H1 (cell line): ENCODE measurements around the gene NOX5. TPM values are rescaled to one million over a fixed set of nuclear protein-coding genes. Genes with fewer than 3 reads are reported as not detected.
A peak's percentile ranks its signal among the peaks of the same experiment; 100 is the strongest.

Experiments
- CTCF ChIA-PET: fragments of 300-600 bp; sonication (Branson Sonifier 250); formaldehyde crosslinking; loops from one replicate; lab custom pipeline; 2021; ENCODE audit not compliant: partially characterized antibody; lab: Charles Lee
- POLR2A ChIA-PET: fragments of 300-600 bp; sonication (Branson Sonifier 250); formaldehyde crosslinking; loops from one replicate; lab custom pipeline; 2021; ENCODE audit warnings: inconsistent platforms; ENCODE audit not compliant: partially characterized antibody; lab: Charles Lee
- DNase-seq, 2 experiments: peaks; one replicate each; pipeline versions ENCODE4 v3.0.0 to v3.0.0-alpha.2; 2010 to 2022; ENCODE audit warnings: low spot score in 2 of 2, low read depth in 1 of 2, mixed read lengths in 1 of 2
- FAIRE-seq: peaks from 2 replicates; lab custom pipeline; 2011; peaks lifted over from hg19 to GRCh38; lab: Jason Lieb, UNC
- H2AFZ ChIP-seq: 2 replicates; pipeline ENCODE4 v1.8.1; 2012; ENCODE audit warnings: low read length, inconsistent platforms
- H2AK5ac ChIP-seq: 2 replicates; pipeline ENCODE4 v1.6.1; 2013; ENCODE audit warnings: low read depth, low read length
- H2BK120ac ChIP-seq: replicated peaks from 2 replicates; pipeline ENCODE3; 2013; ENCODE audit warnings: low read depth, low read length, inconsistent platforms
- H2BK12ac ChIP-seq: 2 replicates; pipeline ENCODE4 v1.6.1; 2013; ENCODE audit warnings: low read depth, low read length
- H2BK15ac ChIP-seq: 2 replicates; pipeline ENCODE4 v1.6.1; 2013; ENCODE audit warnings: low read length
- H2BK20ac ChIP-seq: 2 replicates; pipeline ENCODE4 v1.6.1; 2013; ENCODE audit warnings: low read length
- H2BK5ac ChIP-seq: 2 replicates; pipeline ENCODE4 v1.6.1; 2013; ENCODE audit warnings: low read depth, low read length
- H3K14ac ChIP-seq: 2 replicates; pipeline ENCODE4 v1.6.1; 2013; ENCODE audit warnings: inconsistent platforms; ENCODE audit not compliant: insufficient read length
- H3K18ac ChIP-seq: 2 replicates; pipeline ENCODE4 v1.6.1; 2013; ENCODE audit warnings: low read length; ENCODE audit errors: extremely low read depth
- H3K23ac ChIP-seq: 2 replicates; pipeline ENCODE4 v1.6.1; 2013; ENCODE audit warnings: inconsistent platforms; ENCODE audit not compliant: insufficient read length
- H3K23me2 ChIP-seq: 2 replicates; pipeline ENCODE4 v1.6.1; 2013; ENCODE audit warnings: low read depth, low read length
- H3K27ac ChIP-seq: 2 replicates; pipeline ENCODE4 v1.6.1; 2011; ENCODE audit warnings: low read depth, low read length, inconsistent platforms
- H3K27me3 ChIP-seq, 4 experiments: replicated peaks in 1 of 4; 1 replicate in 1 of 4; 2 replicates in 3 of 4; pipeline versions ENCODE4 v1.6.1 to v1.8.1; 2011 to 2013; ENCODE audit warnings: low read length in 3 of 4, mild to moderate bottlenecking in 3 of 4, inconsistent platforms in 2 of 4, mixed read lengths in 2 of 4, moderate library complexity in 1 of 4; ENCODE audit not compliant: control insufficient read depth in 3 of 4, insufficient read depth in 3 of 4; ENCODE audit errors: extremely low read depth in 1 of 4
- H3K36me3 ChIP-seq, 4 experiments: 2 replicates each; pipeline versions ENCODE4 v1.6.1 to v1.8.1; 2011 to 2013; ENCODE audit warnings: mild to moderate bottlenecking in 4 of 4, low read length in 3 of 4, moderate library complexity in 2 of 4, control low read depth in 1 of 4, inconsistent platforms in 1 of 4; ENCODE audit not compliant: insufficient read depth in 4 of 4, control insufficient read depth in 2 of 4
- H3K4ac ChIP-seq: replicated peaks from 2 replicates; pipeline ENCODE3; 2013; ENCODE audit warnings: low read length, low read depth, mixed read lengths, inconsistent platforms; ENCODE audit not compliant: insufficient read length
- H3K4me1 ChIP-seq, 4 experiments: replicated peaks in 1 of 4; 1 replicate in 1 of 4; 2 replicates in 3 of 4; pipeline versions ENCODE4 v1.6.1 to v1.8.1; 2011 to 2013; ENCODE audit warnings: low read length in 3 of 4, inconsistent platforms in 2 of 4, mixed read lengths in 1 of 4; ENCODE audit not compliant: insufficient read depth in 4 of 4, control insufficient read depth in 3 of 4
- H3K4me2 ChIP-seq, 2 experiments: 2 replicates each; pipeline versions ENCODE4 v1.6.1 to v1.8.1; 2011 to 2013; ENCODE audit warnings: low read depth in 2 of 2, low read length in 2 of 2, control low read depth in 1 of 2, inconsistent platforms in 1 of 2, mild to moderate bottlenecking in 1 of 2; ENCODE audit not compliant: insufficient read depth in 1 of 2
- H3K4me3 ChIP-seq, 4 experiments: fragments of 200-600, 300-600 bp in 1 of 4; sonication (generic), shearing (Covaris generic), sonication (Bioruptor Twin) in 1 of 4; 2 replicates each; pipeline versions ENCODE4 v1.5.1 to v1.8.1; 2011 to 2016; ENCODE audit warnings: low read length in 4 of 4, low read depth in 3 of 4, control low read depth in 2 of 4, inconsistent platforms in 2 of 4, mild to moderate bottlenecking in 2 of 4, mixed read lengths in 1 of 4, moderate library complexity in 1 of 4; ENCODE audit not compliant: insufficient read depth in 2 of 4; ENCODE audit errors: extremely low read depth in 1 of 4
- H3K56ac ChIP-seq: replicated peaks from 2 replicates; pipeline ENCODE3; 2013; ENCODE audit warnings: low read depth, mild to moderate bottlenecking, mixed read lengths, low read length, inconsistent platforms; ENCODE audit not compliant: insufficient read length
- H3K79me1 ChIP-seq: 2 replicates; pipeline ENCODE4 v1.6.1; 2013; ENCODE audit warnings: low read depth, low read length, control low read depth
- H3K79me2 ChIP-seq, 2 experiments: 2 replicates each; pipeline versions ENCODE4 v1.6.1 to v1.8.1; 2012 to 2013; ENCODE audit warnings: low read length in 2 of 2, mild to moderate bottlenecking in 2 of 2, inconsistent platforms in 1 of 2; ENCODE audit not compliant: insufficient read depth in 2 of 2, control insufficient read depth in 1 of 2
- H3K9ac ChIP-seq, 4 experiments: replicated peaks in 1 of 4; 1 replicate in 1 of 4; 2 replicates in 3 of 4; pipeline versions ENCODE4 v1.6.1 to v1.8.1; 2011 to 2013; ENCODE audit warnings: low read depth in 3 of 4, low read length in 3 of 4, control low read depth in 2 of 4, mild to moderate bottlenecking in 2 of 4, moderate library complexity in 2 of 4, inconsistent platforms in 1 of 4; ENCODE audit errors: extremely low read depth in 1 of 4
- H3K9me3 ChIP-seq, 2 experiments: 2 replicates each; pipeline versions ENCODE4 v1.6.1 to v1.8.1; 2012 to 2013; ENCODE audit warnings: mild to moderate bottlenecking in 2 of 2, moderate library complexity in 2 of 2, control low read depth in 1 of 2, inconsistent platforms in 1 of 2, low read depth in 1 of 2, low read length in 1 of 2, mixed read lengths in 1 of 2; ENCODE audit not compliant: insufficient read depth in 2 of 2
- H4K20me1 ChIP-seq, 2 experiments: replicated peaks in 1 of 2; 2 replicates each; pipeline versions ENCODE3 to v1.8.1; 2011 to 2013; ENCODE audit warnings: inconsistent platforms in 2 of 2, low read length in 2 of 2, mild to moderate bottlenecking in 1 of 2; ENCODE audit not compliant: insufficient read depth in 2 of 2, control insufficient read depth in 1 of 2
- H4K5ac ChIP-seq: 2 replicates; pipeline ENCODE4 v1.6.1; 2013; ENCODE audit warnings: low read length, low read depth, mixed read lengths, inconsistent platforms; ENCODE audit not compliant: insufficient read length
- H4K8ac ChIP-seq: 2 replicates; pipeline ENCODE4 v1.8.0; 2013; ENCODE audit warnings: mild to moderate bottlenecking, moderate library complexity, low read length, inconsistent platforms; ENCODE audit not compliant: insufficient read depth; ENCODE audit errors: extremely low read depth
- H4K91ac ChIP-seq: replicated peaks from 2 replicates; pipeline ENCODE3; 2013; ENCODE audit warnings: low read length, mixed read lengths, inconsistent platforms; ENCODE audit not compliant: insufficient read length
- CEBPB ChIP-seq: IDR thresholded peaks from 2 replicates; pipeline ENCODE4 v1.6.1; 2012; ENCODE audit warnings: low read depth, low read length
- CHD2 ChIP-seq: IDR thresholded peaks from 2 replicates; pipeline ENCODE4 v1.6.1; 2012; ENCODE audit warnings: low read length, improper control_type of control experiment
- CTBP2 ChIP-seq: IDR thresholded peaks from 2 replicates; pipeline ENCODE4 v1.7.0; 2011; ENCODE audit warnings: borderline replicate concordance, mild to moderate bottlenecking, moderate library complexity, mixed read lengths, low read length; ENCODE audit not compliant: insufficient read depth, insufficient read length
- CTCF ChIP-seq, 3 experiments: IDR thresholded peaks; 1 replicate in 2 of 3; 2 replicates in 1 of 3; pipeline versions ENCODE4 v1.5.1 to v1.6.1; 2011; ENCODE audit warnings: low read length in 3 of 3, mild to moderate bottlenecking in 3 of 3, inconsistent platforms in 2 of 3, low read depth in 1 of 3, moderate library complexity in 1 of 3; ENCODE audit not compliant: insufficient read depth in 1 of 3; ENCODE audit errors: control extremely low read depth in 1 of 3
- RAD21 ChIP-seq, 2 experiments: IDR thresholded peaks in 1 of 2; conservative IDR thresholded peaks in 1 of 2; 2 replicates each; pipeline ENCODE4 v1.6.1; 2011; ENCODE audit warnings: low read depth in 2 of 2, low read length in 2 of 2, improper control_type of control experiment in 1 of 2, inconsistent platforms in 1 of 2, mild to moderate bottlenecking in 1 of 2, moderate library complexity in 1 of 2
- SP2 ChIP-seq: IDR thresholded peaks from 2 replicates; pipeline ENCODE4 v1.6.1; 2012; ENCODE audit warnings: mild to moderate bottlenecking, low read length, inconsistent platforms
- SP4 ChIP-seq: IDR thresholded peaks from 2 replicates; pipeline ENCODE4 v1.6.1; 2012; ENCODE audit warnings: low read length, inconsistent platforms
- WGBS, 2 experiments: shearing (Covaris generic) in 1 of 2; methylation state at CpG; one replicate each; pipeline versions ENCODE4 v1.1.6 to v1.1.7; 2013 to 2015; ENCODE audit warnings: low lambda C conversion rate in 2 of 2, mixed read lengths in 2 of 2, inconsistent platforms in 1 of 2, low coverage in 1 of 2, missing lambda C conversion rate in 1 of 2; ENCODE audit not compliant: insufficient replicate concordance in 2 of 2, insufficient coverage in 1 of 2, insufficient read length in 1 of 2; ENCODE audit errors: extremely low coverage in 1 of 2, missing lambda C conversion rate in 1 of 2; 5-methylcytosine and 5-hydroxymethylcytosine counted together
- polyA plus RNA-seq, 7 experiments: library from polyadenylated mRNA; depleted of rRNA in 3 of 7; stranded (reverse) in 5 of 7; unstranded in 2 of 7; fragments of >200 nt in 5 of 7; fragments of 200-250 nt in 2 of 7; gene quantifications; 1 replicate in 5 of 7; 2 replicates in 1 of 7; 4 replicates in 1 of 7; pipeline versions ENCODE4 v1.2.1 to v1.2.3, GENCODE V29; 2011 to 2013; ENCODE audit warnings: missing spikeins in 2 of 7, mixed read lengths in 2 of 7
- total RNA-seq: library from RNA; stranded (reverse); fragmentation: NEBNext Ultra II Directional; extraction: Animal tissue kit (Norgen Biotek cat#: 25700); gene quantifications from 2 replicates; pipeline ENCODE4 v1.2.1, GENCODE V29; 2021

Gene NOX5
- total and polyA plus RNA-seq, 2 of the 8 experiments (the other 6 are each of a cell fraction or from before 2014, with no cell fraction given) = under 0.01 TPM; not detected in 1

- no peaks in the 10 kb centered on the region for H3K79me1 ChIP-seq
- H2BK5ac ChIP-seq = no peak overlapping the region; the same call in 1 of the 2 replicates
- peak overlapping the region; percentile 38; the same call in 1 of the 2 replicates for H3K18ac ChIP-seq
- no peak overlapping the region for H3K27ac ChIP-seq
- FAIRE-seq = no peak
- no peak overlapping the region for H4K8ac ChIP-seq
- WGBS, 2 experiments = 61% methylated on average over 3 of the region's 3 CpGs; no CpG with 5 or more reads in 1 of the 2 experiments
- H3K27me3 ChIP-seq = peaks cover 0 to 3% (median 0%) of the 10 kb centered on the region in 4 experiments; a peak in 2 of 7 replicates
- no peak overlapping the region; the same call in 1 of the 2 replicates for H2AFZ ChIP-seq
- H3K23me2 ChIP-seq = 0 out of 2 replicates have a peak, but pooled peaks cover 2% of the 10 kb centered on the region
- H3K9me3 ChIP-seq = no peaks in the 10 kb centered on the region; a peak in 1 of 4 replicates
- H3K14ac ChIP-seq = no peak overlapping the region
- no peak overlapping the region for H3K4me2 ChIP-seq
- no peak overlapping the region for H3K56ac ChIP-seq
- no peak overlapping the region; the same call in 1 of the 2 replicates for H2AK5ac ChIP-seq
- no peak for TF ChIP-seq CTBP2
- no peak for TF ChIP-seq CEBPB
- peak in 1 of 2 experiments; percentile 37; a peak in 3 of 4 replicates for TF ChIP-seq RAD21 (IDR thresholded peaks at IDR 0.05 in 1 of 2, conservative IDR thresholded peaks at IDR 0.05 in 1 of 2; ENCODE audit: low read depth in 2 of 2, low read length in 2 of 2)
- no peak for TF ChIP-seq CHD2
- TF ChIP-seq SP4 = no peak
- peak; percentile 49 to 68 (median 50) for TF ChIP-seq CTCF (IDR thresholded peaks at IDR 0.05; ENCODE audit: control extremely low read depth in 1 of 3, insufficient read depth in 1 of 3, low read depth in 1 of 3, low read length in 3 of 3)
- no peak for TF ChIP-seq SP2
- ChIA-PET POLR2A (no interaction called here), CTCF (interaction anchor here (0.7 to 1.6 kb wide), 2 partner anchors 77 to 468 kb away, joined by 3 to 4 read pairs; no protein-coding TSS in a partner anchor)
- H3K4me3 ChIP-seq = no peak overlapping the region
- no peak overlapping the region for H3K4ac ChIP-seq
- H4K5ac ChIP-seq = no peak overlapping the region
- H3K9ac ChIP-seq = no peak overlapping the region
- H3K23ac ChIP-seq = no peak overlapping the region
- no peaks in the 10 kb centered on the region for H3K36me3 ChIP-seq
- H2BK20ac ChIP-seq = peak overlapping the region; percentile 38; the same call in 1 of the 2 replicates
- peaks cover under 1 to 4% (median 2%) of the 10 kb centered on the region in 4 experiments; a peak in 5 of 7 replicates for H3K4me1 ChIP-seq
- H2BK12ac ChIP-seq = no peak overlapping the region; the same call in 1 of the 2 replicates
- no peaks in the 10 kb centered on the region for H3K79me2 ChIP-seq
- H2BK15ac ChIP-seq = peak overlapping the region; percentile 68; the same call in 1 of the 2 replicates
- H2BK120ac ChIP-seq = no peak overlapping the region
- no peak for DNase-seq
- H4K20me1 ChIP-seq = no peaks in the 10 kb centered on the region
- H4K91ac ChIP-seq = no peak overlapping the region
Observed at GRCh38 chr15:69064649-69065048, 50.2 kb downstream of the NOX5 start.
